Testis (tissue), 2 donors: ENCODE data around the gene DPH6.

Source experiments
- CTCF ChIP-seq, 3 experiments: fragments of 450-650 bp in 2 of 3; fragments of 200-600 bp in 1 of 3; sonication (generic) in 1 of 3; IDR thresholded peaks; one replicate each; pipeline ENCODE4 v1.5.1; 2016 to 2019; ENCODE audit warnings: antibody characterized with exemption in 3 of 3, mild to moderate bottlenecking in 2 of 3, moderate library complexity in 1 of 3
- POLR2A ChIP-seq: fragments of 450-650 bp; IDR thresholded peaks from one replicate; pipeline ENCODE4 v1.6.1; 2017; ENCODE audit warnings: antibody characterized with exemption, mild to moderate bottlenecking, moderate library complexity

GRCh38 chr15:35325374-35325941, 220.5 kb downstream of the DPH6 start:
- no peak for TF ChIP-seq POLR2A
- TF ChIP-seq CTCF (IDR thresholded peaks at IDR 0.05), result no peak
